Stimulated activated CD8-positive, alpha-beta memory T cell treated with anti-CD3 and anti-CD28 coated beads, Interleukin-15, amount 100 ng/mL, for 48 hours (primary cell): ENCODE data around the gene NDUFS7.

Experiments used
- DNase-seq, 2 donors: peaks; one replicate each; pipeline ENCODE4 v3.0.0-alpha.2; 2020; ENCODE audit warnings: low read depth in 2 of 2

The NDUFS7 gene

GRCh38 chr19:1384478-1385110 is 887 bp downstream of the NDUFS7 start:
- DNase-seq, result no peak

GRCh38 chr19:1385816-1386215 is 2.1 kb downstream of the NDUFS7 start:
- DNase-seq, result no peak

- no peak for DNase-seq
Observed at GRCh38 chr19:1386945-1387683, 3.4 kb downstream of the NDUFS7 start.

GRCh38 chr19:1387684-1388636 is 4.3 kb downstream of the NDUFS7 start:
- DNase-seq, result no peak

- DNase-seq, result no peak
Observed at GRCh38 chr19:1388637-1389026, 4.9 kb downstream of the NDUFS7 start.

GRCh38 chr19:1389033-1389940 is 5.6 kb downstream of the NDUFS7 start:
- DNase-seq, result no peak

GRCh38 chr19:1390890-1391423 is 7.2 kb downstream of the NDUFS7 start:
- no peak for DNase-seq

- DNase-seq, result no peak
Observed at GRCh38 chr19:1392407-1392806, 8.7 kb downstream of the NDUFS7 start.

GRCh38 chr19:1392939-1393530 is 9.3 kb downstream of the NDUFS7 start:
- DNase-seq, result no peak

- DNase-seq, result no peak
Observed at GRCh38 chr19:1393841-1394240, 10.1 kb downstream of the NDUFS7 start.

- DNase-seq, result no peak
Observed at GRCh38 chr19:1394252-1395193, 10.8 kb downstream of the NDUFS7 start.

- no peak for DNase-seq
Observed at GRCh38 chr19:1395194-1396018, 11.7 kb downstream of the NDUFS7 start.

- no peak for DNase-seq
Observed at GRCh38 chr19:1396019-1396767, 12.5 kb downstream of the NDUFS7 start.

GRCh38 chr19:1396768-1397679 is 13.3 kb downstream of the NDUFS7 start:
- no peak for DNase-seq

- DNase-seq, result no peak
Observed at GRCh38 chr19:1397838-1398237, 14.1 kb downstream of the NDUFS7 start.

- no peak for DNase-seq
Observed at GRCh38 chr19:1399079-1399478, 15.4 kb downstream of the NDUFS7 start.

- no peak for DNase-seq
Observed at GRCh38 chr19:1399745-1400144, 16.0 kb downstream of the NDUFS7 start.
